ENCODE results near the gene CC2D1A.

- no peak for TF ChIP-seq EZH2 (IDR thresholded peaks at IDR 0.05; ENCODE audit: low read depth, unreplicated experiment)
- TF ChIP-seq CTCF (conservative IDR thresholded peaks at IDR 0.05; ENCODE audit: low read depth in 2 of 2), result no peak
- no peak for TF ChIP-seq POLR2AphosphoS5 (IDR thresholded peaks at IDR 0.05; ENCODE audit: low read depth)
Measured at GRCh38 chr19:13876834-13877233, 29.2 kb upstream of the CC2D1A start, which contains the start of gene NANOS3.
